MM.1S (cell line): ENCODE data around the gene MAGI2.

ENCODE experiments used
- EZH2 ChIP-seq: fragments of 300-600 bp; sonication (generic); optimal IDR thresholded peaks from 2 replicates; pipeline ENCODE3; 2017; ENCODE audit warnings: low read depth, mild to moderate bottlenecking, antibody characterized with exemption, low read length, mixed read lengths
- TF ChIP-seq, protein P1 (sequence below): fragments of 300-600 bp; sonication (generic); IDR thresholded peaks from 2 replicates; pipeline ENCODE4 v1.5.1; 2016; ENCODE audit warnings: antibody characterized with exemption, low read length, mixed read lengths

DNA sequence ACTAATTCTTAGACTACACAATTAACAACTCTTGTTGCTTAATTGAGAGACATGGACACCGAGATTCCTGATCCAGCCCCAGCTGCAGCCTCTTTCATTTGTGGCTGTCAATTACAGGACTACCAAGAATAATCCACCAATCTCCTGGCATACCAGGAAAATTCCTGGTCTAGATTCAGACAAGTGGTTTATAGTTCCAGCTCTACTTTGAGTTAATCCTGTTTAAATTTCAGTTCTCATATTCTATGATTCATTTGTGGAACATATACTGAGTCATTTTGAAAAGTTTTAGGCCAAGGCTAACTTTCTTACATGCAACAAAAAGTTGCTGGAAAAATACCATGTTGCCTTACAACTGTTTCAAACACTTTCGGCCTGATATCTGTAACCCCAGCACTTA is 253.5 kb downstream of the MAGI2 start:
- TF ChIP-seq, protein P1, sequence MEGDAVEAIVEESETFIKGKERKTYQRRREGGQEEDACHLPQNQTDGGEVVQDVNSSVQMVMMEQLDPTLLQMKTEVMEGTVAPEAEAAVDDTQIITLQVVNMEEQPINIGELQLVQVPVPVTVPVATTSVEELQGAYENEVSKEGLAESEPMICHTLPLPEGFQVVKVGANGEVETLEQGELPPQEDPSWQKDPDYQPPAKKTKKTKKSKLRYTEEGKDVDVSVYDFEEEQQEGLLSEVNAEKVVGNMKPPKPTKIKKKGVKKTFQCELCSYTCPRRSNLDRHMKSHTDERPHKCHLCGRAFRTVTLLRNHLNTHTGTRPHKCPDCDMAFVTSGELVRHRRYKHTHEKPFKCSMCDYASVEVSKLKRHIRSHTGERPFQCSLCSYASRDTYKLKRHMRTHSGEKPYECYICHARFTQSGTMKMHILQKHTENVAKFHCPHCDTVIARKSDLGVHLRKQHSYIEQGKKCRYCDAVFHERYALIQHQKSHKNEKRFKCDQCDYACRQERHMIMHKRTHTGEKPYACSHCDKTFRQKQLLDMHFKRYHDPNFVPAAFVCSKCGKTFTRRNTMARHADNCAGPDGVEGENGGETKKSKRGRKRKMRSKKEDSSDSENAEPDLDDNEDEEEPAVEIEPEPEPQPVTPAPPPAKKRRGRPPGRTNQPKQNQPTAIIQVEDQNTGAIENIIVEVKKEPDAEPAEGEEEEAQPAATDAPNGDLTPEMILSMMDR = no peak
- no peak for TF ChIP-seq EZH2
